Inflammatory macrophage (primary cell): ENCODE results near the gene SF3A2.

Experiments
- DNase-seq, 2 donors: peaks; one replicate each; pipeline ENCODE4 v3.0.0-alpha.2; 2020 to 2022

The SF3A2 gene

DNA sequence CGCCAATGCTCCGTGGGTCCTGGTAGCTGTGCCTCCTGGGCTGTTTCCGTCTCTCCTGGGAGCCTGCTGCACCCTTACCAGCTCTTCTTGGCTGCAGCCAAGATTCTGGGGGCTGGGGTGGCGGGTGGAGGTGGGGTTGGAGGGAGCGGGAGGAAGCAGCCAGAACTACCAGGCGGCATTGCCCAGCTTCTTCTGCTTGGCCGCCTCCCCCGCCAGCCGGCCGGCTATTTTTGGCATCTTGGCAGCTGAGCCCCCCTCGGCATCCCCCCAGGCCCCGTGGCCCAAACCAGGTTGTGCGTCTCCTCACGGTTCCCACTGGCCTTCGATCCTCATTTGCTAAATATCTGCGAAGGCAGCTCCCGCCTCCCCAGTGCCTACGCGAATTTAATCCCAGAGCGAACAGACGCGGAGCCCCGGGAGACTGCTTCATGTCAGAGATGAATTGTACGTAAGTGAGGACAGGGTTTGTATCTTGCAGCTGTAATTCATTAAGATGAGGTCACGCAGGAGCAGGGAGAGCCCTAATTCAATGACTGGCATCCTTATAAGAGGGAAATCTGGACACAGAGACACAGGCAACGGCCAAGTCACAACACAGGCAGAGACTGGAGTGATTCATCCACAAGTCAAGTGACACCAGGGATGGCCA, 58.2 kb downstream of the SF3A2 start:
- DNase-seq: no peak

DNA sequence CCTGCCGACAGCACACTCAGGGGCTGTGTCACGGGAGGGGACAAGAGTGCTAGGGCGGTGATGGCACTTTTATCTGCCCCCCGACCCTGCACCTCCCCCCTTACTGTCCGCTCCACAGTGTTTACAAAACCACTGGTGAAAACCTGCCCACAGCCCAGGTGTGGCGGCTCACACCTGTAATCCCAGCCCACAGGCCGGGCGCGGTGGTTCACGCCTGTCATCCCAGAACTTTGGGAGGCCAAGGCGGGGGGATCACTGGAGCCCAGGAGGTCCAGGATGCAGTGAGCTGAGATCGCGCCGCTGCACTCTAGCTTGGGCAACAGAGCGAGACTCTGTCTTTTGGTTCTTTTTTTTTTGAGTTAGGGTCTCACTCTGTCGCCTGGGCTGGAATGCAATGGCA, 59.5 kb downstream of the SF3A2 start:
- no peak for DNase-seq
